Kidney (tissue), 14 donors: ENCODE measurements around the gene GABBR2. TPM values are rescaled to one million over a fixed set of nuclear protein-coding genes. Genes with fewer than 3 reads are reported as not detected.

ENCODE experiments used
- DNase-seq, 5 donors: peaks; one replicate each; pipeline ENCODE4 v3.0.0-alpha.2; 2013 to 2020
- FAIRE-seq: peaks from 2 replicates; lab custom pipeline; 2012; peaks lifted over from hg19 to GRCh38; lab: Jason Lieb, UNC
- H3K27ac ChIP-seq, 2 donors: one replicate each; pipeline ENCODE4 v1.7.0; 2013; ENCODE audit warnings: low read depth in 2 of 2, low read length in 2 of 2, inconsistent platforms in 1 of 2
- H3K27me3 ChIP-seq: one replicate; pipeline ENCODE4 v1.7.1; 2013; ENCODE audit warnings: low read length, inconsistent platforms; ENCODE audit not compliant: control insufficient read depth, insufficient read depth
- H3K36me3 ChIP-seq, 3 donors: one replicate each; pipeline versions ENCODE4 v1.7.0 to v1.7.1; 2013; ENCODE audit warnings: low read length in 3 of 3, control low read depth in 1 of 3, inconsistent platforms in 1 of 3; ENCODE audit not compliant: insufficient read depth in 3 of 3, control insufficient read depth in 2 of 3
- H3K4me1 ChIP-seq, 3 donors: one replicate each; pipeline versions ENCODE4 v1.7.0 to v1.7.1; 2013; ENCODE audit warnings: low read length in 3 of 3, inconsistent platforms in 1 of 3, low read depth in 1 of 3; ENCODE audit not compliant: control insufficient read depth in 2 of 3, insufficient read depth in 2 of 3
- H3K4me3 ChIP-seq, 3 donors: one replicate each; pipeline versions ENCODE4 v1.7.0 to v1.8.1; 2013; ENCODE audit warnings: low read length in 3 of 3, control low read depth in 1 of 3, inconsistent platforms in 1 of 3
- H3K9ac ChIP-seq, 3 donors: one replicate each; pipeline versions ENCODE4 v1.7.0 to v1.7.1; 2013; ENCODE audit warnings: low read length in 3 of 3, control low read depth in 1 of 3, inconsistent platforms in 1 of 3
- H3K9me3 ChIP-seq, 3 donors: one replicate each; pipeline versions ENCODE4 v1.7.0 to v1.7.1; 2013; ENCODE audit warnings: low read length in 3 of 3, control low read depth in 1 of 3, inconsistent platforms in 1 of 3; ENCODE audit not compliant: control insufficient read depth in 2 of 3, insufficient read depth in 1 of 3
- CTCF ChIP-seq: IDR thresholded peaks from 3 replicates; pipeline ENCODE4 v1.5.1; 2012; ENCODE audit warnings: mild to moderate bottlenecking, moderate library complexity, borderline replicate concordance; ENCODE audit not compliant: insufficient read depth; ENCODE audit errors: extremely low read depth
- intact Hi-C: fragments of 100-400 bp; cut with DNase I; formaldehyde crosslinking; loops from one replicate; pipeline ENCODE4 v1.11.1; 2022
- polyA plus RNA-seq: library from polyadenylated mRNA; stranded (reverse); fragments of 350-450 nt; fragmentation: Illumina TruSeq; extraction: RNeasy Lipid Tissue Mini Kit (QIAGEN cat#74804); gene quantifications from one replicate; pipeline ENCODE4 v1.2.3, GENCODE V29; 2014; ENCODE audit warnings: low read depth, low replicate concordance; ENCODE audit not compliant: insufficient read depth
- total RNA-seq: library from RNA; stranded (reverse); fragmentation: NEBNext Ultra II Directional; extraction: Animal tissue kit (Norgen Biotek cat#: 25700); gene quantifications from one replicate; pipeline ENCODE4 v1.2.1, GENCODE V29; 2021
- donor health status: control.
- donor health status: control.
- donor health status: control.
- donor health status: control.
- donor health status: control.
- donor health status: DM: yes; HTN: yes; CAD: no.
- donor health status: Normal renal cell carcinoma (clear cell type).

GABBR2 gene
- total and polyA plus RNA-seq, 2 donors from 2014 or later: 0.06 TPM; not detected in 1

GRCh38 chr9:98302938-98303632 lies 405.6 kb downstream of the GABBR2 start:
- Histone ChIP-seq H3K4me1 (no peaks in the 10 kb centered on the region), H3K36me3 (no peaks in the 10 kb centered on the region), H3K9ac (no peak overlapping the region), H3K27ac (no peak overlapping the region), H3K9me3 (no peaks in the 10 kb centered on the region), H3K4me3 (no peak overlapping the region), H3K27me3 (no peaks in the 10 kb centered on the region)
- peak in 1 of 5 donors; percentile 19 for DNase-seq
- no peak for TF ChIP-seq CTCF
- FAIRE-seq: no peak
- intact Hi-C loops: no loop called here

GRCh38 chr9:98302150-98302549 lies 406.6 kb downstream of the GABBR2 start:
- peak in 1 of 5 donors; percentile 18 for DNase-seq
- no peak for TF ChIP-seq CTCF
- intact Hi-C loops: no loop called here
- no peak overlapping the region for H3K9ac ChIP-seq
- no peaks in the 10 kb centered on the region for H3K4me1 ChIP-seq
- no peak for FAIRE-seq
- no peaks in the 10 kb centered on the region for H3K9me3 ChIP-seq
- H3K27me3 ChIP-seq: no peaks in the 10 kb centered on the region
- no peaks in the 10 kb centered on the region for H3K36me3 ChIP-seq
- no peak overlapping the region for H3K27ac ChIP-seq
- H3K4me3 ChIP-seq: no peak overlapping the region

DNA sequence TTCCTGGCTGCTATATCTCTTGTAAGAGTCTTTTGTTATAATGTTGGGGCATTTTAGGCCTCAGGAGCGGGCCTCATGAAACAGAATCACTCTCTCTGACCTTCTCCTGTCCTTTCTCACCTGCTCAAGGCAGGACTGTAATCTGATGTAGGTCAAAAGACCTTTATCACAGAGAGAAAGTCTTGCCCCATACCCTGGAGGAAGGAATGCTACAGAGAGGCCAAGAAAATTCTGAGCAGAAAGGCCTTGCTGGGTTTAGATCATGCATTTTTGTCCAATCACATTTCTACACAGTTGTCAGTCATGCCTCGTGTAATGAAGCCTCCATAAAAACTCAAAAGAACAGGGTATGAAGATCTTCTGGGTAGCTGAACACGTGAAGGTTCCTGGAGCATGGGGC lies 408.1 kb downstream of the GABBR2 start:
- H3K9ac ChIP-seq: no peak overlapping the region
- no peaks in the 10 kb centered on the region for H3K4me1 ChIP-seq
- H3K27ac ChIP-seq: no peak overlapping the region
- no peak overlapping the region for H3K4me3 ChIP-seq
- intact Hi-C loops: no loop called here
- FAIRE-seq (no peak), DNase-seq (no peak)
- H3K9me3 ChIP-seq: no peaks in the 10 kb centered on the region
- no peaks in the 10 kb centered on the region for H3K27me3 ChIP-seq
- H3K36me3 ChIP-seq: no peaks in the 10 kb centered on the region
- TF ChIP-seq CTCF: no peak
